ENCODE data around the gene EXOSC5.
"Not testable (repeated sequence)": the region's sequence is repeated elsewhere in the genome, so short reads cannot be mapped to it uniquely, and the experiment has no call there.

Gene EXOSC5

DNA sequence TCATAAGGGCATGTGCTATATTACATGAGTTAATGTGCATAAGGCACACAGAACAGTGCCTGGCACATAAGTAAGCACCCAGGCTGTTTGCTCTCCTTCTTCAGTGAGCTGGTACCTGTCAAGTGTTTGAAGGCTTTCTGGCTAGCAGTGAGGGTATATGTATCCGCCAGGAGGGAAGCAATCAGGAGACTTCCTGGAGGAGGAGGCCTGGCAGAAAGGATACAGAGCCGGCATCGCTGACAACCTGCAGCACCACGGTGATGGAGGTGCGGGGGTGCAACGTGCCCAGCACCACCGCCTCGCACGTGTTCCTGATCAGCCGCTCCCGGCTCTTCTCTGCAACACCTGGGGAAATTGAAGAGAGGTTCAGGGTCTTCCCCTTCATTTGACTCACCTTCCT, 5.5 kb downstream of the EXOSC5 start:
- H3K4me1 ChIP-seq (ENCODE audit: insufficient read depth, low read length, severe bottlenecking) = peaks cover 17% of the 10 kb centered on the region
- no peaks in the 10 kb centered on the region for H4K20me1 ChIP-seq (ENCODE audit: insufficient read depth, low read length)
- peaks cover 54% of the 10 kb centered on the region for H3K36me3 ChIP-seq (ENCODE audit: insufficient read depth, low read length)
- no peak overlapping the region for H3K4me2 ChIP-seq (ENCODE audit: low read length)
- no peak overlapping the region for H3K9ac ChIP-seq (ENCODE audit: low read length)
- H3K27ac ChIP-seq (ENCODE audit: low read depth, low read length, poor library complexity, severe bottlenecking) = no peak overlapping the region
- TF ChIP-seq, protein P1, sequence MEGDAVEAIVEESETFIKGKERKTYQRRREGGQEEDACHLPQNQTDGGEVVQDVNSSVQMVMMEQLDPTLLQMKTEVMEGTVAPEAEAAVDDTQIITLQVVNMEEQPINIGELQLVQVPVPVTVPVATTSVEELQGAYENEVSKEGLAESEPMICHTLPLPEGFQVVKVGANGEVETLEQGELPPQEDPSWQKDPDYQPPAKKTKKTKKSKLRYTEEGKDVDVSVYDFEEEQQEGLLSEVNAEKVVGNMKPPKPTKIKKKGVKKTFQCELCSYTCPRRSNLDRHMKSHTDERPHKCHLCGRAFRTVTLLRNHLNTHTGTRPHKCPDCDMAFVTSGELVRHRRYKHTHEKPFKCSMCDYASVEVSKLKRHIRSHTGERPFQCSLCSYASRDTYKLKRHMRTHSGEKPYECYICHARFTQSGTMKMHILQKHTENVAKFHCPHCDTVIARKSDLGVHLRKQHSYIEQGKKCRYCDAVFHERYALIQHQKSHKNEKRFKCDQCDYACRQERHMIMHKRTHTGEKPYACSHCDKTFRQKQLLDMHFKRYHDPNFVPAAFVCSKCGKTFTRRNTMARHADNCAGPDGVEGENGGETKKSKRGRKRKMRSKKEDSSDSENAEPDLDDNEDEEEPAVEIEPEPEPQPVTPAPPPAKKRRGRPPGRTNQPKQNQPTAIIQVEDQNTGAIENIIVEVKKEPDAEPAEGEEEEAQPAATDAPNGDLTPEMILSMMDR (IDR thresholded peaks at IDR 0.05; ENCODE audit: low read length) = no peak
- TF ChIP-seq EZH2 (IDR thresholded peaks at IDR 0.05; ENCODE audit: borderline replicate concordance, low read length) = no peak
- H3F3A ChIP-seq (ENCODE audit: insufficient read depth, low read length) = no peaks in the 10 kb centered on the region
- no peak overlapping the region for H2AFZ ChIP-seq (ENCODE audit: low read length)
- no peaks in the 10 kb centered on the region for H3K9me3 ChIP-seq (ENCODE audit: low read length)
- no peaks in the 10 kb centered on the region for H3K9me2 ChIP-seq (ENCODE audit: low read depth, low read length)
- H3K4me3 ChIP-seq (ENCODE audit: low read depth, low read length, poor library complexity, severe bottlenecking) = no peak overlapping the region
- H3K27me3 ChIP-seq (ENCODE audit: insufficient read depth, low read length) = no peaks in the 10 kb centered on the region
- H3K79me2 ChIP-seq (ENCODE audit: insufficient read depth, low read length) = peaks cover 17% of the 10 kb centered on the region

DNA sequence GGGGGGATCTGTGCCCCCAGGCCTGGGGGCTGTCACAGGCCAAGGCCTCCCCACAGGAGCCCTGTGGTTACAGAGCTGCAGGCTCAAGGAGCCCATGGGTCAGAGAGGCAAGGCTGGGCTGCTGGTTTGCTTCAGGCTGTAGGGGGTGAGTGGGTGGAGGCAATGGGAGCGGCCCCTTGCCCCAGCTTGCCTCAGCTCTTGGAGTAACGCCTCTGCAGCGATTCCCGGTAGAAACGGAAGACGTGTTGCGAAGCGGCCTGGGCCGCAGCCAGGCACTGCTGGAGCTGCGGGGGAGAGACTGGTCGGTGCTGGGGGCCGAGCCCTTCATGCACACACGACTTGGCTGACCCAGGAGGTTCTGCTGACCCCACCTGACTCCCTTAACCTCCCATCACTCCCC, 10.7 kb downstream of the EXOSC5 start:
- no peak overlapping the region for H3K4me3 ChIP-seq (ENCODE audit: low read depth, low read length, poor library complexity, severe bottlenecking)
- H3K9me2 ChIP-seq (ENCODE audit: low read depth, low read length) = no peaks in the 10 kb centered on the region
- no peak overlapping the region for H3K9ac ChIP-seq (ENCODE audit: low read length)
- H3K27me3 ChIP-seq (ENCODE audit: insufficient read depth, low read length) = no peaks in the 10 kb centered on the region
- no peaks in the 10 kb centered on the region for H4K20me1 ChIP-seq (ENCODE audit: insufficient read depth, low read length)
- TF ChIP-seq, protein P1 (IDR thresholded peaks at IDR 0.05; ENCODE audit: low read length) = no peak
- TF ChIP-seq EZH2 (IDR thresholded peaks at IDR 0.05; ENCODE audit: borderline replicate concordance, low read length) = no peak
- no peak overlapping the region for H2AFZ ChIP-seq (ENCODE audit: low read length)
- H3F3A ChIP-seq (ENCODE audit: insufficient read depth, low read length) = no peaks in the 10 kb centered on the region
- H3K27ac ChIP-seq (ENCODE audit: low read depth, low read length, poor library complexity, severe bottlenecking) = no peak overlapping the region
- no peak overlapping the region for H3K4me2 ChIP-seq (ENCODE audit: low read length)
- no peaks in the 10 kb centered on the region for H3K4me1 ChIP-seq (ENCODE audit: insufficient read depth, low read length, severe bottlenecking)
- no peaks in the 10 kb centered on the region for H3K9me3 ChIP-seq (ENCODE audit: low read length)
- no peaks in the 10 kb centered on the region for H3K79me2 ChIP-seq (ENCODE audit: insufficient read depth, low read length)
- H3K36me3 ChIP-seq (ENCODE audit: insufficient read depth, low read length) = peaks cover 48% of the 10 kb centered on the region

DNA sequence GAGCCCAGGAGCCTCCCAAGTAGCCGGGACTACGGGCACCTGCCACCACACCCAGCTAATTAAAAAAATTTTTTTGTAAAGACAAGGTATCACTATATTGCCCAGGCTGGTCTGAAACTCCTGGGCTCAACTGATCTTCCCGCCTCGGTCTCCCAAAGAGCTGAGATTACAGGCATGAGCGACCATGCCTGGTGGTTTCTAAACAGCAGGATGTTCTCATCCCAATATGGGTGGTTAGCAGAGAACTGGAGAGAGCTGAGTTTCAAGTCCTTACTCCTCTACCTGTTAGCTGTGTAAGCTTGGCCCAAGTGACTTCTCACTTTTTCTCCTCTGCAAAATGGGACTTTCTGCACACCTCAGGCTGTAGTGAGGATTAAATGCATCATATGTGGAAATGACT, 12.8 kb downstream of the EXOSC5 start:
- Histone ChIP-seq H3K4me3 (ENCODE audit: low read depth, low read length, poor library complexity, severe bottlenecking) (no peak overlapping the region), H3F3A (ENCODE audit: insufficient read depth, low read length) (no peaks in the 10 kb centered on the region), H3K4me2 (ENCODE audit: low read length) (no peak overlapping the region), H3K9me2 (ENCODE audit: low read depth, low read length) (no peaks in the 10 kb centered on the region), H3K79me2 (ENCODE audit: insufficient read depth, low read length) (no peaks in the 10 kb centered on the region), H3K4me1 (ENCODE audit: insufficient read depth, low read length, severe bottlenecking) (no peaks in the 10 kb centered on the region), H3K36me3 (ENCODE audit: insufficient read depth, low read length) (peaks cover 33% of the 10 kb centered on the region; the same call in 1 of the 2 replicates), H2AFZ (ENCODE audit: low read length) (no peak overlapping the region), H3K9me3 (ENCODE audit: low read length) (no peaks in the 10 kb centered on the region), H4K20me1 (ENCODE audit: insufficient read depth, low read length) (no peaks in the 10 kb centered on the region), H3K27me3 (ENCODE audit: insufficient read depth, low read length) (no peaks in the 10 kb centered on the region), H3K27ac (ENCODE audit: low read depth, low read length, poor library complexity, severe bottlenecking) (no peak overlapping the region), H3K9ac (ENCODE audit: low read length) (no peak overlapping the region)
- TF ChIP-seq, protein P1 (IDR thresholded peaks at IDR 0.05; ENCODE audit: low read length) = no peak
- TF ChIP-seq EZH2 (IDR thresholded peaks at IDR 0.05; ENCODE audit: borderline replicate concordance, low read length) = no peak

DNA sequence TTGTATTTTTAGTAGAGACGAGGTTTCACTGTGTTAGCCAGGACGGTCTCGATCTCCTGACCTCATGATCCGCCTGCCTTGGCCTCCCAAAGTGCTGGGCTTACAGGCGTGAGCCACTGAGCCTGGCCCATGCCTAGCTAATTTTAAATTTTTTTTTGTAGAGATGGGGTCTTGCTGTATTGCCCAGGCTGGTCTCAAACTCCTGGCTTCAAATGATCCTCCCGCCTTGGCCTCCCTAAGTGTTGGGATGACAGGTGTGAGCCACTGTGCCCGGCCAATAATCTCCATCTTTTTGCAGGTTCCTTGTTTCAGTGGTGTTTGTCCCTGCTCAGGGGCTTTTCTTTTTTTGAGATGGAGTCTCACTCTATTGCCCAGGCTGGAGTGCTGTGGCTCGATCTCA, 15.6 kb downstream of the EXOSC5 start:
- not testable (repeated sequence) for H3K9me2 ChIP-seq (ENCODE audit: low read depth, low read length); H3K9me3 ChIP-seq (ENCODE audit: low read length); H3K9ac ChIP-seq (ENCODE audit: low read length); H2AFZ ChIP-seq (ENCODE audit: low read length); H3K4me3 ChIP-seq (ENCODE audit: low read depth, low read length, poor library complexity, severe bottlenecking); H3K27ac ChIP-seq (ENCODE audit: low read depth, low read length, poor library complexity, severe bottlenecking); H3K4me1 ChIP-seq (ENCODE audit: insufficient read depth, low read length, severe bottlenecking); H3K4me2 ChIP-seq (ENCODE audit: low read length); H3K79me2 ChIP-seq (ENCODE audit: insufficient read depth, low read length); H3K27me3 ChIP-seq (ENCODE audit: insufficient read depth, low read length); H4K20me1 ChIP-seq (ENCODE audit: insufficient read depth, low read length); H3F3A ChIP-seq (ENCODE audit: insufficient read depth, low read length)
- peaks cover 14% of the 10 kb centered on the region; the same call in 1 of the 2 replicates for H3K36me3 ChIP-seq (ENCODE audit: insufficient read depth, low read length)
